GM21367 (cell line): ENCODE results near the gene CHRM2.

Source experiments
- ATAC-seq: cut with Tn5 transposase; IDR thresholded peaks from one replicate; pipeline ENCODE4 v1.9.1; 2021; ENCODE audit not compliant: unreplicated experiment

CHRM2 gene

DNA sequence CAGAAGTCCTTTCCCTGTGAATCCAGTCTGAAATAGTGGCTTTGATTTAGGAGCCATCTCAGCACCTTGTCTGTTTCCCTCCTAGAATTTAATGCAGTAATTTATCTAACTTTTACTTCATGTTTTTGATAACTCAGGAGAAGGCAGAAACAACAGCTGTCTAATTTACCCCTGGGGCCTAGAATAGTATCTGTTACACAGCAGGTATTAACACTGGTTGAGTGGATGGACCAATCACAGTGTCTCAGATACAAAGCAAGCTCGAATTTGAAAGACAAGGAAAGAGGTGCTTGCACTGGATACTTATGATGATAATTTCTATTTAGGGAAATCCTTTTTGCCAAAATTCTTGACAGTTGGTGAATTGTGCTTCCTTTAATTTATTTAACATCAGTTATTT is 23.4 kb downstream of the CHRM2 start:
- ATAC-seq: no peak

GRCh38 chr7:136894789-136895188 is 26.3 kb downstream of the CHRM2 start:
- ATAC-seq: no peak

GRCh38 chr7:136897676-136898075 is 29.2 kb downstream of the CHRM2 start:
- ATAC-seq: no peak

DNA sequence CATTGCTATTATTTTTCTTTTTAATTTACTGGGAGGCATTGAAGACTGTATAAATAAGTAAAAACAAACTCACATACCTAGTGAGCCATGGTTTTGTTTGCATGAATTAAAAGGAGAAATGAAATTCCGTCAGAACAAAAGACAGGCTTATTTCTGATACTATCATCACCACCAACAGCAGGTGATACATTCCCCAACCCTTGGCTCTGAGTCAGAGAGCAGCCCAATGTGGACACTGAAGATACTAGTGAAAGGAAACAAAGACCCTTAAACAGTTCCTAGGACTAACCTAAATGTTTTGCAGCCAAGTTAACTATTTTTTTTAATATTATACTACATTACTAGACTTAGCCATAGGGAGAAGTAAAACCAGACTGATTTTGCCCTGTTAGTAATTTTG is 31.6 kb downstream of the CHRM2 start:
- ATAC-seq: no peak

DNA sequence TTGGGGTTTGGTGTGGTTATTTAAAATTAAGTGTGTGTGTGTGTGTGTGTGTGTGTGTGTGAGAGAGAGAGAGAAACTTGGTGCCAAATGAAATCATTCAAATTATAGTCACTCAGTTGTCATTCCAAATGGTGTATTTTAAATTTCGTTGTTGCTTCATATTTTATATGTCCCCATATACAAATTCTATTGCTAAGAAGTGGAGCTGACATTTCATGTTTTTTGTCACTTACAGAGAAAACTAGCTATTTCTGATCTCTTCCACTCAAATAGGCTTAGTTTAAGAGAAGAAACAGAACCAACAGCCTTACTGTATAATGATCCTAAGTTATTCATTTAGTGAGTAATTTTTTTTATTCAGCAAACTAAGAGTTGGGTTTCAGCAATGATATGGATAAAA is 42.3 kb downstream of the CHRM2 start:
- no peak for ATAC-seq

- no peak for ATAC-seq
Observed at GRCh38 chr7:136911344-136911743, 42.9 kb downstream of the CHRM2 start.

DNA sequence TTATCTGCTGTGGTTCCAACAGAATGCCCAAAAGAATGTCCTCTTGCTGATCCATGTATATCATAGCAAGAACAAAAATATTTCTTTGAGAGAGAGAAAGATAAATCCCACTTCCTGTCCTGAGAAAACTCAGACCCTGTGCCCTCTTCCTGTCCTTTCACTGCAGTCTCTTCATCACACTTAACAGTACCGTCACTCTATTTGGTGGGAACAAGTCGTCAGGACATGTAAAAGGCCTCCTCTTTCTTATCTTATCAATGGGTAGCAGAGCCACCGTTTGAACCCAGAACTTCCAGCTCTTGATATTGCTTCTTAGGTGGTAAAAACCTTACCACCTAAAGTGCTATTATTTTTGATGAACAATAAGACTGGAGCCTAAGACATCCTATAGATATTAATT is 43.9 kb downstream of the CHRM2 start:
- no peak for ATAC-seq

GRCh38 chr7:136914016-136914415 is 45.6 kb downstream of the CHRM2 start:
- ATAC-seq: no peak

DNA sequence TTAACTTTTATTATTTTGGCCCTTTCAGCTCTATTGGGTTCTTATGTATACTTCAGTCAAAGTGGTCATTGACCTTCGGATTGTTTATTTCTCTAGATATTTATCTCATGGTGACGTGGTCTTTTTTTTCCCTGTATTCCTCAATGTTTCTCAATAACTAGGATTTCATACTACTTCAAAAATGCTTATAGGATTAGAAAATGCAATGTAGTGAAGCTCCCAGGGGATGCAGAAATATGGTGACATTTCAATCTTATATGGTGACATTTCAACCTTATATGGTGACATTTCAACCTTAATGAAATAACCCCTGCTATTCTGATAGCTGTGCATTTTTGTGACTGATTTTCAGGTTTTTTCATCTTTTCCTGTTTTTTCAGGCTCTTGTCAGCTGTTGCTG is 51.4 kb downstream of the CHRM2 start:
- no peak for ATAC-seq

- ATAC-seq: no peak
Observed at GRCh38 chr7:136923111-136923667, 54.7 kb downstream of the CHRM2 start.

DNA sequence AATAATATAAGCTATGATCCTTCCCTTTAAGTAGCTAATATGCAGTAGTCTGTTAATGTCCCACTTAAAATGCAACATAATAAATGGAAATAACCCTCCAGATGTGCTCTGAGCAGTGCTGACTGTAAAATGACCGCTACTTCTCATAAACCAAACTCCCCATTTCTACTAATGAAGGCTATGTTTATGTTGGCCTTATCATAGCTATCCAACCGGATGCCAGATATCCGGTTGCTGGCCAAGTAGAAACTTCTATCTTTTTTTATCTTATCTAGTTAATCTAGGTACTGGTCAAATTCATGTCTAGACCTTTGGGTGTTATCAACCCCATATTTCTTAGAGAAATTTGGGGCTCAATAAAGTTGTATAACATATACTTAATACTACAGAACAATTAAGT is 56.6 kb downstream of the CHRM2 start:
- no peak for ATAC-seq

DNA sequence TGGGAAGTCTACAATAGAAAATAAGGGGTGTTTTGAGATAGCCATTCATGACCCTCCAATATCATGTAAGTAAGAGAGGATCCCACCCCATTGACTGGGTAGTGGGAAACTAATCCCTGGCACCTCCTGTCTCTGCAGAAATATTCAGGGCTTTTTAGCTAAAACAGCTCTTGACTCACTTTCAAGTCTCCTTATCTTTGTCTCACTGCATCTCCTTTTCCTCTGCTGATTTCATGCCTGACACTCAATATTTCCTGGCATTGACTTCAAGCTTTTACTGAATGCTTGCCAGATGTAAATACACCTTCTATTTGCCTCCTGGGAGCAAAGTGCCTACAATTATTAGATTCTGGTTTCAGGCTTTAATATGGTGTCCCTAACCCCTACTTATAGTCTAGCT is 57.1 kb downstream of the CHRM2 start:
- ATAC-seq: no peak

GRCh38 chr7:136931169-136931867 is 62.9 kb downstream of the CHRM2 start:
- no peak for ATAC-seq

DNA sequence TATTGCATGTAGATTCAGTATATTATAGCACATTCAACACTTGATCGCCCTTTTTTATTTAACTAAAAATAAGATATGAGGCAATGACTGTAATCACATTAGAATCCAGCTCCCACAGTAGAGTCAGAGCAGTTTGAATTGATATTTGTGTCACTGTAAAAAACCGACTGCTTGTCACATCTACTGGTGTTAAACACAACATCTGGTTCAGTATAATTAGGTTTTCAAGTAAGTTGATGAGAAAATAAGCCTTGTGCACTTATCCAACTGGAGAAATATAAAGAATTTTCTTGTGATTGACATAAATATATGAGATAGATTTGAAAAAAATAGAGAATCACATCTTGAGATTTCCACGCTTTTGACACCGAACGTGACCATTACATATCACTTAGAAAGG is 69.0 kb downstream of the CHRM2 start:
- no peak for ATAC-seq

GRCh38 chr7:136938476-136938875 is 70.0 kb downstream of the CHRM2 start:
- no peak for ATAC-seq

GRCh38 chr7:136940122-136940521 is 71.7 kb downstream of the CHRM2 start:
- ATAC-seq: no peak

GRCh38 chr7:136940917-136941316 is 72.5 kb downstream of the CHRM2 start:
- ATAC-seq: no peak

GRCh38 chr7:136941816-136942215 is 73.4 kb downstream of the CHRM2 start:
- ATAC-seq: no peak

- no peak for ATAC-seq
Observed at GRCh38 chr7:136942401-136942800, 73.9 kb downstream of the CHRM2 start.

DNA sequence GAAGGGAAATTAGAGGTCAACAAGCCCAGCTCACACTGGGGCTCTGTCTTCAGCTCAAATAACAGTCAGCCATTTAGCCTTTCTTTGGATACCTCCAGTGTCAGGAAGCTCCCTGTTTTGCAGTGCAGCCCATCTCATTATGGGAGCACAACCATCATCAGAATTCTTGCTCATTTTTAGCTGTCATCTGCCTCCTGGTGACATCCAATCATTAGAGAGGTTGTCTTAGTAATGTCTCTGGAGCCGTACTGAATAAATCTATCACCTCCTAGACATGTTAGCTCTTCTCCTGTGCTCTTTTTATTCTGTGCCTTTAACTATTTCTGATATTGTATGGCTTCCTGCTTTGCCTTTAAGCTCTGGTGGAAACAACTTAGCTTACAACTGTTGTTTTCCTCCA is 74.5 kb downstream of the CHRM2 start:
- no peak for ATAC-seq

DNA sequence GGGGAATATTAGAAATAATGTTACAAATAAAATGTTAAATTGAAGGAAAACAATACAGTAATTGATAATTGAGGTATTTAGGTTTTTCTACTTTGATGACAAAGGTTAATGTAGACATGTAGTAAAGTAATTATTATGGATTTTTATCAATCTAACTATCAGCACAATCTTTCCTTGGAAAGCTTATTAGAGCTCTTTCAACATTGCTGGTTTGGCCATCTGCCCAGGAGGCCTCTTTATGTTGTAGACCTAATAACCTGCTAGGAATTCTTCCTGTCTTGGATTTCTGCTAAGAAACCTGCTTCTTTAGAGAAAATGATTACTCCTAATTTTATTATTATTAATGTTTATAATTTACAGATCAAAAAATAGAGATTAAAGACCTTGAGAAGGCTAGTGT is 78.9 kb downstream of the CHRM2 start:
- ATAC-seq: no peak

- no peak for ATAC-seq
Observed at GRCh38 chr7:136950331-136950730, 81.9 kb downstream of the CHRM2 start.

DNA sequence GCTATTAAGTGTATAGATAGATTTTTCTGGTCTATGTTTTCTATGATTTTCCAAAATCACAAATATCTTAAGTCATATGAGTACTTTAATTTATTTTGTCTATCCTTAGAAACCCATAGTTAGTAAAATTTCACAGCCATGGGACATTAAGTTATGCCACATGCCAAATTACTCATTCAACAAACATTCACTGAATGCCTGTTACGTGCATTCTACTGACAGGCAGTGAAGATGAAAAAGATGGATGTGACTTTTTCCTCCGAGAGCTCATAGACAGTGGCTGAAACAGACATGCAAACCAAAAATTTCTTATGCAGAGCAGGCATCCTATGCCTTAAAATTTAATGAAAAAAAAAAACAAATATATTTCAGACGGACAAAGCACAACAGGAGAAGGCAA is 84.9 kb downstream of the CHRM2 start:
- ATAC-seq: no peak
